ENCODE measurements around the gene UNC5B.

Gene UNC5B

GRCh38 chr10:71260622-71261325 is 48.4 kb downstream of the UNC5B start:
- no peak overlapping the region for H2AFZ ChIP-seq (ENCODE audit: insufficient read depth, low read length, poor library complexity)
- DNase-seq: no peak

GRCh38 chr10:71262027-71262426 is 49.7 kb downstream of the UNC5B start:
- H2BK5ac ChIP-seq (ENCODE audit: low read depth, low read length, poor library complexity): no peak overlapping the region
- peaks cover 39% of the 10 kb centered on the region for H3K79me1 ChIP-seq (ENCODE audit: low read length)
- no peak overlapping the region for H2AK5ac ChIP-seq (ENCODE audit: low read length)
- no peaks in the 10 kb centered on the region for H3K27me3 ChIP-seq (ENCODE audit: insufficient read depth, low read length)
- H2AFZ ChIP-seq (ENCODE audit: insufficient read depth, low read length, poor library complexity): no peak overlapping the region
- H3K4ac ChIP-seq (ENCODE audit: low read depth, low read length): no peak overlapping the region
- H3K27ac ChIP-seq (ENCODE audit: low read depth, low read length): peak overlapping the region; percentile 73
- H2BK12ac ChIP-seq (ENCODE audit: low read length): no peak overlapping the region
- no peaks in the 10 kb centered on the region for H3K9me3 ChIP-seq (ENCODE audit: insufficient read depth, low read depth, low read length)
- WGBS (ENCODE audit: extremely low coverage, insufficient coverage, insufficient read length): no CpG with 5 or more reads among the region's 8 CpGs
- peaks cover 14 to 20% of the 10 kb centered on the region in 2 experiments for H3K36me3 ChIP-seq (ENCODE audit: control insufficient read depth in 1 of 2, insufficient read depth in 2 of 2, low read length in 2 of 2)
- no peak overlapping the region for H3K23ac ChIP-seq (ENCODE audit: low read length)
- no peak overlapping the region for H4K12ac ChIP-seq (ENCODE audit: low read depth, low read length)
- H3K4me1 ChIP-seq (ENCODE audit: control insufficient read depth in 1 of 2, insufficient read depth in 2 of 2, low read length in 2 of 2): peaks cover 53 to 71% of the 10 kb centered on the region in 2 experiments
- no peak overlapping the region for H3K14ac ChIP-seq (ENCODE audit: low read length)
- no peak for DNase-seq
- H4K8ac ChIP-seq (ENCODE audit: low read depth, low read length): no peak overlapping the region
- no peak overlapping the region for H3K4me2 ChIP-seq (ENCODE audit: low read length)
- H3K18ac ChIP-seq (ENCODE audit: low read length): no peak overlapping the region
- no peak overlapping the region for H3K4me3 ChIP-seq (ENCODE audit: low read depth, low read length)
- no peak overlapping the region for H3K9ac ChIP-seq (ENCODE audit: low read length)
- H3K79me2 ChIP-seq (ENCODE audit: control insufficient read depth, insufficient read depth, low read length, poor library complexity): peaks cover 16% of the 10 kb centered on the region
- H2BK120ac ChIP-seq (ENCODE audit: insufficient read depth, low read length, poor library complexity): no peak overlapping the region
- H4K91ac ChIP-seq (ENCODE audit: low read depth, low read length): peak overlapping the region; percentile 93

More at GRCh38 chr10:71260622-71261325, 48.4 kb downstream of the UNC5B start:
- Histone ChIP-seq H3K4ac (ENCODE audit: low read depth, low read length) (no peak overlapping the region), H3K4me3 (ENCODE audit: low read depth, low read length) (no peak overlapping the region), H3K9me3 (ENCODE audit: insufficient read depth, low read depth, low read length) (no peaks in the 10 kb centered on the region), H3K79me2 (ENCODE audit: control insufficient read depth, insufficient read depth, low read length, poor library complexity) (peaks cover 16% of the 10 kb centered on the region), H3K23ac (ENCODE audit: low read length) (no peak overlapping the region), H3K18ac (ENCODE audit: low read length) (peak overlapping the region; percentile 32), H3K79me1 (ENCODE audit: low read length) (peaks cover 36% of the 10 kb centered on the region), H3K9ac (ENCODE audit: low read length) (no peak overlapping the region), H4K91ac (ENCODE audit: low read depth, low read length) (peak overlapping the region; percentile 78), H3K4me2 (ENCODE audit: low read length) (no peak overlapping the region), H2BK120ac (ENCODE audit: insufficient read depth, low read length, poor library complexity) (no peak overlapping the region), H2BK5ac (ENCODE audit: low read depth, low read length, poor library complexity) (peak overlapping the region; percentile 63), H3K27me3 (ENCODE audit: insufficient read depth, low read length) (no peaks in the 10 kb centered on the region), H2BK12ac (ENCODE audit: low read length) (peak overlapping the region; percentile 4), H3K36me3 (ENCODE audit: control insufficient read depth in 1 of 2, insufficient read depth in 2 of 2, low read length in 2 of 2) (peaks cover 18 to 24% of the 10 kb centered on the region in 2 experiments), H3K14ac (ENCODE audit: low read length) (peak overlapping the region; percentile 26), H2AK5ac (ENCODE audit: low read length) (no peak overlapping the region), H4K8ac (ENCODE audit: low read depth, low read length) (no peak overlapping the region), H3K27ac (ENCODE audit: low read depth, low read length) (peak overlapping the region; percentile 36), H3K4me1 (ENCODE audit: control insufficient read depth in 1 of 2, insufficient read depth in 2 of 2, low read length in 2 of 2) (peaks cover 45 to 65% of the 10 kb centered on the region in 2 experiments), H4K12ac (ENCODE audit: low read depth, low read length) (no peak overlapping the region)
- WGBS (ENCODE audit: extremely low coverage, insufficient coverage, insufficient read length): no CpG with 5 or more reads among the region's 13 CpGs

- DNase-seq: no peak
- H3K18ac ChIP-seq (ENCODE audit: low read length): peak overlapping the region; percentile 86
- no peaks in the 10 kb centered on the region for H3K9me3 ChIP-seq (ENCODE audit: insufficient read depth, low read depth, low read length)
- no peak overlapping the region for H3K4me3 ChIP-seq (ENCODE audit: low read depth, low read length)
- H3K79me2 ChIP-seq (ENCODE audit: control insufficient read depth, insufficient read depth, low read length, poor library complexity): peaks cover 19% of the 10 kb centered on the region
- peaks cover 53 to 74% of the 10 kb centered on the region in 2 experiments for H3K4me1 ChIP-seq (ENCODE audit: control insufficient read depth in 1 of 2, insufficient read depth in 2 of 2, low read length in 2 of 2)
- H3K27ac ChIP-seq (ENCODE audit: low read depth, low read length): peak overlapping the region; percentile 73
- H3K9ac ChIP-seq (ENCODE audit: low read length): no peak overlapping the region
- H3K23ac ChIP-seq (ENCODE audit: low read length): no peak overlapping the region
- peak overlapping the region; percentile 57 for H3K4ac ChIP-seq (ENCODE audit: low read depth, low read length)
- H2AK5ac ChIP-seq (ENCODE audit: low read length): peak overlapping the region; percentile 92
- no CpG with 5 or more reads among the region's 5 CpGs for WGBS (ENCODE audit: extremely low coverage, insufficient coverage, insufficient read length)
- no peak overlapping the region for H3K4me2 ChIP-seq (ENCODE audit: low read length)
- peak overlapping the region; percentile 69 for H4K8ac ChIP-seq (ENCODE audit: low read depth, low read length)
- no peaks in the 10 kb centered on the region for H3K27me3 ChIP-seq (ENCODE audit: insufficient read depth, low read length)
- peak overlapping the region; percentile 74 for H3K14ac ChIP-seq (ENCODE audit: low read length)
- H3K79me1 ChIP-seq (ENCODE audit: low read length): peaks cover 39% of the 10 kb centered on the region
- peak overlapping the region; percentile 78 for H2BK5ac ChIP-seq (ENCODE audit: low read depth, low read length, poor library complexity)
- H4K91ac ChIP-seq (ENCODE audit: low read depth, low read length): peak overlapping the region; percentile 93
- peaks cover 12 to 13% of the 10 kb centered on the region in 2 experiments for H3K36me3 ChIP-seq (ENCODE audit: control insufficient read depth in 1 of 2, insufficient read depth in 2 of 2, low read length in 2 of 2)
- H2BK120ac ChIP-seq (ENCODE audit: insufficient read depth, low read length, poor library complexity): peak overlapping the region; percentile 87
- H2AFZ ChIP-seq (ENCODE audit: insufficient read depth, low read length, poor library complexity): peak overlapping the region; percentile 58
- no peak overlapping the region for H4K12ac ChIP-seq (ENCODE audit: low read depth, low read length)
- H2BK12ac ChIP-seq (ENCODE audit: low read length): peak overlapping the region; percentile 76
Measured at GRCh38 chr10:71262817-71263216, 50.4 kb downstream of the UNC5B start.

GRCh38 chr10:71263376-71263775 is 51.0 kb downstream of the UNC5B start:
- Histone ChIP-seq H3K14ac (ENCODE audit: low read length) (peak overlapping the region; percentile 74), H3K4me2 (ENCODE audit: low read length) (peak overlapping the region; percentile 21), H3K27ac (ENCODE audit: low read depth, low read length) (peak overlapping the region; percentile 73), H3K4me3 (ENCODE audit: low read depth, low read length) (no peak overlapping the region), H2AK5ac (ENCODE audit: low read length) (peak overlapping the region; percentile 92), H2BK5ac (ENCODE audit: low read depth, low read length, poor library complexity) (peak overlapping the region; percentile 78), H2BK12ac (ENCODE audit: low read length) (peak overlapping the region; percentile 76), H2AFZ (ENCODE audit: insufficient read depth, low read length, poor library complexity) (no peak overlapping the region), H3K27me3 (ENCODE audit: insufficient read depth, low read length) (no peaks in the 10 kb centered on the region), H3K23ac (ENCODE audit: low read length) (no peak overlapping the region), H4K91ac (ENCODE audit: low read depth, low read length) (peak overlapping the region; percentile 93), H3K79me2 (ENCODE audit: control insufficient read depth, insufficient read depth, low read length, poor library complexity) (peaks cover 19% of the 10 kb centered on the region), H4K8ac (ENCODE audit: low read depth, low read length) (peak overlapping the region; percentile 69), H3K4ac (ENCODE audit: low read depth, low read length) (peak overlapping the region; percentile 57), H3K4me1 (ENCODE audit: control insufficient read depth in 1 of 2, insufficient read depth in 2 of 2, low read length in 2 of 2) (peaks cover 56 to 77% of the 10 kb centered on the region in 2 experiments), H3K79me1 (ENCODE audit: low read length) (peaks cover 40% of the 10 kb centered on the region), H3K36me3 (ENCODE audit: control insufficient read depth in 1 of 2, insufficient read depth in 2 of 2, low read length in 2 of 2) (peaks cover 7 to 8% of the 10 kb centered on the region in 2 experiments), H3K9me3 (ENCODE audit: insufficient read depth, low read depth, low read length) (no peaks in the 10 kb centered on the region), H2BK120ac (ENCODE audit: insufficient read depth, low read length, poor library complexity) (peak overlapping the region; percentile 87), H3K9ac (ENCODE audit: low read length) (no peak overlapping the region), H3K18ac (ENCODE audit: low read length) (peak overlapping the region; percentile 86), H4K12ac (ENCODE audit: low read depth, low read length) (no peak overlapping the region)
- no peak for DNase-seq
- WGBS (ENCODE audit: extremely low coverage, insufficient coverage, insufficient read length): no CpG with 5 or more reads among the region's 9 CpGs
